ENCODE results near the gene CCL8. TPM values are rescaled to one million over a fixed set of nuclear protein-coding genes. Genes with fewer than 3 reads are reported as not detected.

Gene CCL8
- total RNA-seq, 4 donors from 2014 or later: 0.26 TPM; not detected in 3

Other genes starting within 250 kb of the CCL8 start
- gene CCL2, start 64.2 kb upstream of the CCL8 start, total RNA-seq: 1 to 10 TPM; 4.0 to 7.9 (median 5.2) TPM
- not detected for gene CCL7, start 49.2 kb upstream of the CCL8 start, total RNA-seq
- 1 to 10 TPM in 1 of 4 donors, under 1 TPM in 2, not detected in 1; 0.26 to 3.4 (median 0.95) TPM for gene CCL11, start 33.7 kb upstream of the CCL8 start, total RNA-seq
- gene CCL13, start 37.0 kb downstream of the CCL8 start, total RNA-seq: 1 to 10 TPM in 2 of 4 donors, under 1 TPM in 1, not detected in 1; 0.57 to 1.6 (median 1.4) TPM
- gene CCL1, start 43.8 kb downstream of the CCL8 start, total RNA-seq: not detected